ENCODE measurements around the gene NSD1. TPM values are rescaled to one million over a fixed set of nuclear protein-coding genes. Genes with fewer than 3 reads are reported as not detected.

The NSD1 gene
- total RNA-seq, 1 experiment from 2014 or later: 58.8 TPM

DNA sequence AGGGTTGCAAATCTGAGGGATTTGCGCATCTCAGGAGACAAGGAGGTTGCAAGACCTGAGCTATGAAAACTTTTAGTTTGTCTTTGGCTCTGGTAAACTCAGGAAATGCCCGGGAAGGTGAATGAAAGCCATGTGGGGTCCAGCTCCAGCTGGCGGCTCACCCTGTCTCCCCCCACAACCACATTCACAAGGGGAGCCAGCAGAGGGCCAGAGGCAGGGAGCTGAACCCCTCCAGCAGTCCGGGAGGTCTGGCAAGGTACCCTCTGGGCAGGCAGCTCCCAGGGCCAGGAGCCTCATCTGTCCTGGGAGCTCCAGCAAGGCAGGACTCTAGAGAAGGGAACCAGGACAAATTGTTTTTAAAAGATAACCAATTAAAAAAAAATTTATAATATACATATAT lies 49.4 kb upstream of the NSD1 start:
- H3K79me2 ChIP-seq (ENCODE audit: insufficient read depth, low read length): peaks cover 16% of the 10 kb centered on the region
- ChIA-PET CTCF (interaction anchor here (1.1 to 6.8 kb wide), 2 partner anchors 13 to 30 kb away, joined by 3 to 64 read pairs; no protein-coding TSS in a partner anchor), POLR2A (no interaction called here), RAD21 (ENCODE audit: low non-redundant PET in 1 of 2, low total read pairs in 2 of 2, uncharacterized antibody in 2 of 2, unreplicated experiment in 2 of 2) (no interaction called here)
- no peaks in the 10 kb centered on the region for H4K20me1 ChIP-seq (ENCODE audit: insufficient read depth)
- H3K4me3 ChIP-seq (replicated peaks in 1 of 2; ENCODE audit: low read depth in 1 of 2, low read length in 2 of 2): no peak overlapping the region
- H3K27me3 ChIP-seq (ENCODE audit: insufficient read depth, low read length): no peaks in the 10 kb centered on the region
- H3K4me2 ChIP-seq (ENCODE audit: low read length): no peak overlapping the region
- no peaks in the 10 kb centered on the region for H3K36me3 ChIP-seq (ENCODE audit: control insufficient read depth in 1 of 2, insufficient read depth in 2 of 2, low read length in 2 of 2)
- H3K27ac ChIP-seq (ENCODE audit: low read depth, low read length): no peak overlapping the region
- no TSS peak for BruUV-seq (replicated peaks)
- no peak for TF ChIP-seq SIN3A (IDR thresholded peaks at IDR 0.05; ENCODE audit: low read depth)
- TF ChIP-seq POLR2A (IDR thresholded peaks at IDR 0.05; ENCODE audit: borderline replicate concordance, extremely low read depth, insufficient read depth, insufficient read length): no peak
- no peak for TF ChIP-seq EZH2phosphoT487 (IDR thresholded peaks at IDR 0.05; ENCODE audit: borderline replicate concordance)
- TF ChIP-seq CEBPB (IDR thresholded peaks at IDR 0.05; ENCODE audit: low read depth): no peak
- TF ChIP-seq CBX3 (IDR thresholded peaks at IDR 0.05; ENCODE audit: low read depth): no peak
- TF ChIP-seq EZH2 (IDR thresholded peaks at IDR 0.05): no peak
- TF ChIP-seq POLR2AphosphoS5 (IDR thresholded peaks at IDR 0.05; ENCODE audit: low read depth, low read length): no peak
- no peak for TF ChIP-seq ZNF274 (IDR thresholded peaks at IDR 0.05; ENCODE audit: low read depth, low read length)
- TF ChIP-seq YY1 (IDR thresholded peaks at IDR 0.05; ENCODE audit: extremely low read depth, insufficient replicate concordance, low read depth, low read length): no peak
- TF ChIP-seq, protein P1, sequence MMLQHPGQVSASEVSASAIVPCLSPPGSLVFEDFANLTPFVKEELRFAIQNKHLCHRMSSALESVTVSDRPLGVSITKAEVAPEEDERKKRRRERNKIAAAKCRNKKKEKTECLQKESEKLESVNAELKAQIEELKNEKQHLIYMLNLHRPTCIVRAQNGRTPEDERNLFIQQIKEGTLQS (IDR thresholded peaks at IDR 0.05): no peak
- no peak for TF ChIP-seq ZFX (IDR thresholded peaks at IDR 0.05)
- TF ChIP-seq FOSL1 (IDR thresholded peaks at IDR 0.05; ENCODE audit: low read depth): no peak
- no peak for TF ChIP-seq SRF (IDR thresholded peaks at IDR 0.05; ENCODE audit: low read depth)
- no peak for TF ChIP-seq SP1 (IDR thresholded peaks at IDR 0.05; ENCODE audit: low read depth)
- TF ChIP-seq, protein P2, sequence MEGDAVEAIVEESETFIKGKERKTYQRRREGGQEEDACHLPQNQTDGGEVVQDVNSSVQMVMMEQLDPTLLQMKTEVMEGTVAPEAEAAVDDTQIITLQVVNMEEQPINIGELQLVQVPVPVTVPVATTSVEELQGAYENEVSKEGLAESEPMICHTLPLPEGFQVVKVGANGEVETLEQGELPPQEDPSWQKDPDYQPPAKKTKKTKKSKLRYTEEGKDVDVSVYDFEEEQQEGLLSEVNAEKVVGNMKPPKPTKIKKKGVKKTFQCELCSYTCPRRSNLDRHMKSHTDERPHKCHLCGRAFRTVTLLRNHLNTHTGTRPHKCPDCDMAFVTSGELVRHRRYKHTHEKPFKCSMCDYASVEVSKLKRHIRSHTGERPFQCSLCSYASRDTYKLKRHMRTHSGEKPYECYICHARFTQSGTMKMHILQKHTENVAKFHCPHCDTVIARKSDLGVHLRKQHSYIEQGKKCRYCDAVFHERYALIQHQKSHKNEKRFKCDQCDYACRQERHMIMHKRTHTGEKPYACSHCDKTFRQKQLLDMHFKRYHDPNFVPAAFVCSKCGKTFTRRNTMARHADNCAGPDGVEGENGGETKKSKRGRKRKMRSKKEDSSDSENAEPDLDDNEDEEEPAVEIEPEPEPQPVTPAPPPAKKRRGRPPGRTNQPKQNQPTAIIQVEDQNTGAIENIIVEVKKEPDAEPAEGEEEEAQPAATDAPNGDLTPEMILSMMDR (IDR thresholded peaks at IDR 0.05 in 2 of 3, conservative IDR thresholded peaks at IDR 0.05 in 1 of 3; ENCODE audit: borderline replicate concordance in 1 of 3, insufficient read depth in 1 of 3, low read depth in 2 of 3, low read length in 2 of 3): no peak
- no peak for TF ChIP-seq TCF7L2 (IDR thresholded peaks at IDR 0.05; ENCODE audit: borderline replicate concordance, extremely low read depth, insufficient read depth, insufficient read length)
- TF ChIP-seq, protein P3, sequence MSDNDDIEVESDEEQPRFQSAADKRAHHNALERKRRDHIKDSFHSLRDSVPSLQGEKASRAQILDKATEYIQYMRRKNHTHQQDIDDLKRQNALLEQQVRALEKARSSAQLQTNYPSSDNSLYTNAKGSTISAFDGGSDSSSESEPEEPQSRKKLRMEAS (IDR thresholded peaks at IDR 0.05): no peak
- TF ChIP-seq, protein P4, sequence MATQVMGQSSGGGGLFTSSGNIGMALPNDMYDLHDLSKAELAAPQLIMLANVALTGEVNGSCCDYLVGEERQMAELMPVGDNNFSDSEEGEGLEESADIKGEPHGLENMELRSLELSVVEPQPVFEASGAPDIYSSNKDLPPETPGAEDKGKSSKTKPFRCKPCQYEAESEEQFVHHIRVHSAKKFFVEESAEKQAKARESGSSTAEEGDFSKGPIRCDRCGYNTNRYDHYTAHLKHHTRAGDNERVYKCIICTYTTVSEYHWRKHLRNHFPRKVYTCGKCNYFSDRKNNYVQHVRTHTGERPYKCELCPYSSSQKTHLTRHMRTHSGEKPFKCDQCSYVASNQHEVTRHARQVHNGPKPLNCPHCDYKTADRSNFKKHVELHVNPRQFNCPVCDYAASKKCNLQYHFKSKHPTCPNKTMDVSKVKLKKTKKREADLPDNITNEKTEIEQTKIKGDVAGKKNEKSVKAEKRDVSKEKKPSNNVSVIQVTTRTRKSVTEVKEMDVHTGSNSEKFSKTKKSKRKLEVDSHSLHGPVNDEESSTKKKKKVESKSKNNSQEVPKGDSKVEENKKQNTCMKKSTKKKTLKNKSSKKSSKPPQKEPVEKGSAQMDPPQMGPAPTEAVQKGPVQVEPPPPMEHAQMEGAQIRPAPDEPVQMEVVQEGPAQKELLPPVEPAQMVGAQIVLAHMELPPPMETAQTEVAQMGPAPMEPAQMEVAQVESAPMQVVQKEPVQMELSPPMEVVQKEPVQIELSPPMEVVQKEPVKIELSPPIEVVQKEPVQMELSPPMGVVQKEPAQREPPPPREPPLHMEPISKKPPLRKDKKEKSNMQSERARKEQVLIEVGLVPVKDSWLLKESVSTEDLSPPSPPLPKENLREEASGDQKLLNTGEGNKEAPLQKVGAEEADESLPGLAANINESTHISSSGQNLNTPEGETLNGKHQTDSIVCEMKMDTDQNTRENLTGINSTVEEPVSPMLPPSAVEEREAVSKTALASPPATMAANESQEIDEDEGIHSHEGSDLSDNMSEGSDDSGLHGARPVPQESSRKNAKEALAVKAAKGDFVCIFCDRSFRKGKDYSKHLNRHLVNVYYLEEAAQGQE (IDR thresholded peaks at IDR 0.05; ENCODE audit: low read depth): no peak
- no peak overlapping the region for H2AFZ ChIP-seq (ENCODE audit: low read depth, low read length, poor library complexity, severe bottlenecking)
- intact Hi-C loops (cut with micrococcal nuclease): no loop called here
- ATAC-seq: no peak
- no peaks in the 10 kb centered on the region for H3K9me2 ChIP-seq (ENCODE audit: insufficient read depth)
- H3K4me1 ChIP-seq (ENCODE audit: control insufficient read depth in 1 of 2, insufficient read depth in 2 of 2, low read length in 2 of 2): peaks cover 6 to 13% of the 10 kb centered on the region in 2 experiments; a peak in 3 of 4 replicates
- no peaks in the 10 kb centered on the region for H3K9me3 ChIP-seq (ENCODE audit: control insufficient read depth in 1 of 2, insufficient read depth in 1 of 2, low read depth in 1 of 2, low read length in 2 of 2)
- DNase-seq (ENCODE audit: low read depth, low spot score): no peak
- H3K9ac ChIP-seq (ENCODE audit: low read length): no peak overlapping the region

All from HCT116 (cell line).